Esophagus muscularis mucosa (tissue), 4 donors: Measurements from ENCODE around the gene MLLT3.

Experiments used
- CTCF ChIP-seq, 3 experiments: fragments of 200-600 bp in 2 of 3; fragments of 450-650 bp in 1 of 3; sonication (generic) in 2 of 3; IDR thresholded peaks; one replicate each; pipeline ENCODE4 v1.5.1; 2017 to 2019; ENCODE audit warnings: antibody characterized with exemption in 3 of 3, mild to moderate bottlenecking in 2 of 3, moderate library complexity in 1 of 3
- EP300 ChIP-seq: sonication (generic); formaldehyde crosslinking; IDR thresholded peaks from one replicate; pipeline ENCODE4 v1.6.1; 2017; ENCODE audit warnings: antibody characterized with exemption
- POLR2A ChIP-seq: fragments of 450-650 bp; IDR thresholded peaks from one replicate; pipeline ENCODE4 v1.6.1; 2017; ENCODE audit warnings: antibody characterized with exemption, moderate library complexity, mild to moderate bottlenecking, low read depth
- POLR2AphosphoS5 ChIP-seq, 2 donors: sonication (generic); formaldehyde crosslinking; IDR thresholded peaks; one replicate each; pipeline ENCODE4 v1.6.1; 2017; ENCODE audit warnings: antibody characterized with exemption in 2 of 2

- no peak for TF ChIP-seq POLR2A
- no peak for TF ChIP-seq CTCF (IDR thresholded peaks at IDR 0.05)
- no peak for TF ChIP-seq EP300
- TF ChIP-seq POLR2AphosphoS5 (IDR thresholded peaks at IDR 0.05): no peak
Observed at GRCh38 chr9:20594608-20595007, 27.7 kb downstream of the MLLT3 start.
